Upper lobe of left lung (tissue), 4 donors: ENCODE results near the gene FBLN7.

Experiments used
- POLR2A ChIP-seq, 4 donors: fragments of 450-650 bp; IDR thresholded peaks; one replicate each; pipeline ENCODE4 v1.5.1; 2016 to 2017; ENCODE audit warnings: antibody characterized with exemption in 4 of 4, mild to moderate bottlenecking in 2 of 4
- POLR2AphosphoS5 ChIP-seq, 2 donors: sonication (generic); formaldehyde crosslinking; IDR thresholded peaks; one replicate each; pipeline ENCODE4 v1.5.1; 2017; ENCODE audit warnings: antibody characterized with exemption in 2 of 2
- TF ChIP-seq, protein P1 (sequence below), 6 experiments: fragments of 450-650 bp in 4 of 6; fragments of 200-600 bp in 2 of 6; sonication (generic) in 2 of 6; IDR thresholded peaks; one replicate each; pipeline ENCODE4 v1.5.1; 2016 to 2019; ENCODE audit warnings: antibody characterized with exemption in 6 of 6

GRCh38 chr2:112144966-112145365 is 6.8 kb downstream of the FBLN7 start:
- TF ChIP-seq, protein P1, sequence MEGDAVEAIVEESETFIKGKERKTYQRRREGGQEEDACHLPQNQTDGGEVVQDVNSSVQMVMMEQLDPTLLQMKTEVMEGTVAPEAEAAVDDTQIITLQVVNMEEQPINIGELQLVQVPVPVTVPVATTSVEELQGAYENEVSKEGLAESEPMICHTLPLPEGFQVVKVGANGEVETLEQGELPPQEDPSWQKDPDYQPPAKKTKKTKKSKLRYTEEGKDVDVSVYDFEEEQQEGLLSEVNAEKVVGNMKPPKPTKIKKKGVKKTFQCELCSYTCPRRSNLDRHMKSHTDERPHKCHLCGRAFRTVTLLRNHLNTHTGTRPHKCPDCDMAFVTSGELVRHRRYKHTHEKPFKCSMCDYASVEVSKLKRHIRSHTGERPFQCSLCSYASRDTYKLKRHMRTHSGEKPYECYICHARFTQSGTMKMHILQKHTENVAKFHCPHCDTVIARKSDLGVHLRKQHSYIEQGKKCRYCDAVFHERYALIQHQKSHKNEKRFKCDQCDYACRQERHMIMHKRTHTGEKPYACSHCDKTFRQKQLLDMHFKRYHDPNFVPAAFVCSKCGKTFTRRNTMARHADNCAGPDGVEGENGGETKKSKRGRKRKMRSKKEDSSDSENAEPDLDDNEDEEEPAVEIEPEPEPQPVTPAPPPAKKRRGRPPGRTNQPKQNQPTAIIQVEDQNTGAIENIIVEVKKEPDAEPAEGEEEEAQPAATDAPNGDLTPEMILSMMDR (IDR thresholded peaks at IDR 0.05): no peak
- TF ChIP-seq POLR2AphosphoS5 (IDR thresholded peaks at IDR 0.05): no peak
- TF ChIP-seq POLR2A (IDR thresholded peaks at IDR 0.05): no peak
